DOHH2 (cell line): ENCODE results near the gene RXRA.

ENCODE experiments used
- EZH2phosphoT487 ChIP-seq: fragments of 200-600 bp; sonication (generic); IDR thresholded peaks from 2 replicates; pipeline ENCODE4 v1.6.1; 2017; ENCODE audit warnings: borderline replicate concordance, mild to moderate bottlenecking, antibody characterized with exemption, low read length, moderate library complexity, mixed read lengths
- TF ChIP-seq, protein P1 (sequence below): fragments of 200-600 bp; sonication (generic); IDR thresholded peaks from one replicate; pipeline ENCODE4 v1.5.1; 2014; ENCODE audit warnings: antibody characterized with exemption, mild to moderate bottlenecking, low read depth, low read length; ENCODE audit not compliant: poor library complexity, severe bottlenecking

DNA sequence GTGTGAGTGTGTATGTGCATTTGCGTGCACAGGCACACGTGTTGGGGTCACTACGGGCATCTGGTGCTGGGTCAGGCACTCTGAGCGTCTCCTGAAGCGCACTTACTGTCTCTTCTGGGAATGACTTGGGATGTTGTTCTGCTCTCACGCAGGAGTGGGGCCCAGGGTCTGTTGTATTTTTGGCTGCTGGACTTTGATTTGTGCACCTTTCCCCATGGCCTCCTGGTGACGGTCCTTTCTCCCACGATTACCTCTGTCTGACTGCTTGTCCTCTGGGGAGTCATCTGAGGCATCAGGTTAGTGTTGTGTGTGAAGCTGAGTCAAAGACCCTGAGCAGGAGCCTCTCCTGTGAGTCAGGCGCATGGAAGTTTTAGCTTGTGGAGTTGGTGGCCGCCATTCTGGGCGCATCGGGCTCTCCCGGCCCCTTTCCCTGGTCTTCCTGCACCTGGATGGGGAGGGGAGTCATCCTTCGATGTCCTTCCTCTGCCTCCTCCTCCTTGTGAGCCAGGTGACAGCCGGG is 62.1 kb downstream of the RXRA start:
- no peak for TF ChIP-seq EZH2phosphoT487
- TF ChIP-seq, protein P1, sequence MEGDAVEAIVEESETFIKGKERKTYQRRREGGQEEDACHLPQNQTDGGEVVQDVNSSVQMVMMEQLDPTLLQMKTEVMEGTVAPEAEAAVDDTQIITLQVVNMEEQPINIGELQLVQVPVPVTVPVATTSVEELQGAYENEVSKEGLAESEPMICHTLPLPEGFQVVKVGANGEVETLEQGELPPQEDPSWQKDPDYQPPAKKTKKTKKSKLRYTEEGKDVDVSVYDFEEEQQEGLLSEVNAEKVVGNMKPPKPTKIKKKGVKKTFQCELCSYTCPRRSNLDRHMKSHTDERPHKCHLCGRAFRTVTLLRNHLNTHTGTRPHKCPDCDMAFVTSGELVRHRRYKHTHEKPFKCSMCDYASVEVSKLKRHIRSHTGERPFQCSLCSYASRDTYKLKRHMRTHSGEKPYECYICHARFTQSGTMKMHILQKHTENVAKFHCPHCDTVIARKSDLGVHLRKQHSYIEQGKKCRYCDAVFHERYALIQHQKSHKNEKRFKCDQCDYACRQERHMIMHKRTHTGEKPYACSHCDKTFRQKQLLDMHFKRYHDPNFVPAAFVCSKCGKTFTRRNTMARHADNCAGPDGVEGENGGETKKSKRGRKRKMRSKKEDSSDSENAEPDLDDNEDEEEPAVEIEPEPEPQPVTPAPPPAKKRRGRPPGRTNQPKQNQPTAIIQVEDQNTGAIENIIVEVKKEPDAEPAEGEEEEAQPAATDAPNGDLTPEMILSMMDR: no peak
